CD4-positive, CD25-positive, alpha-beta regulatory T cell (primary cell): ENCODE measurements around the gene DRAXIN. TPM values are rescaled to one million over a fixed set of nuclear protein-coding genes. Genes with fewer than 3 reads are reported as not detected.

Source experiments
- ATAC-seq, 2 donors: fragments of 150-1000 bp; cut with Tn5 transposase; one replicate each; pipeline ENCODE4 v1.10.0; 2021; ENCODE audit warnings: low read depth in 2 of 2, moderate number of reproducible peaks in 2 of 2, moderate library complexity in 1 of 2
- DNase-seq, 3 donors: peaks; one replicate each; pipeline versions ENCODE4 v3.0.0 to v3.0.0-alpha.2; 2012 to 2022; ENCODE audit warnings: mixed read lengths in 1 of 3
- H3K27ac ChIP-seq: one replicate; pipeline ENCODE4 v1.7.0; 2013; ENCODE audit warnings: mild to moderate bottlenecking, low read length; ENCODE audit not compliant: insufficient read depth, poor library complexity, severe bottlenecking
- H3K27me3 ChIP-seq: one replicate; pipeline ENCODE4 v1.7.0; 2013; ENCODE audit warnings: low read length; ENCODE audit not compliant: control insufficient read depth, insufficient read depth
- H3K36me3 ChIP-seq: one replicate; pipeline ENCODE4 v1.7.0; 2013; ENCODE audit warnings: mild to moderate bottlenecking, low read length, moderate library complexity; ENCODE audit not compliant: control insufficient read depth, insufficient read depth
- H3K4me1 ChIP-seq: 2 replicates; pipeline ENCODE4 v1.7.0; 2013; ENCODE audit warnings: mild to moderate bottlenecking, low read length; ENCODE audit not compliant: insufficient read depth, control insufficient read depth, poor library complexity, severe bottlenecking
- H3K4me3 ChIP-seq: one replicate; pipeline ENCODE4 v1.7.0; 2013; ENCODE audit warnings: low read depth, mild to moderate bottlenecking, low read length, moderate library complexity
- H3K9me3 ChIP-seq, 2 experiments: 1 replicate in 1 of 2; 2 replicates in 1 of 2; pipeline ENCODE4 v1.7.0; 2013; ENCODE audit warnings: low read length in 2 of 2, mild to moderate bottlenecking in 1 of 2, moderate library complexity in 1 of 2; ENCODE audit not compliant: control insufficient read depth in 2 of 2
- H3K27ac Mint-ChIP-seq, 3 donors: one replicate each; pipeline ENCODE4 v1.8.0; 2020 to 2022; ENCODE audit warnings: mild to moderate bottlenecking in 3 of 3, mixed read lengths in 3 of 3, moderate library complexity in 2 of 3
- H3K27me3 Mint-ChIP-seq: one replicate; pipeline ENCODE4 v1.8.0; 2022; ENCODE audit warnings: mild to moderate bottlenecking, mixed read lengths
- H3K36me3 Mint-ChIP-seq: one replicate; pipeline ENCODE4 v1.8.0; 2020; ENCODE audit warnings: mixed read lengths
- H3K4me1 Mint-ChIP-seq, 4 donors: one replicate each; pipeline ENCODE4 v1.8.0; 2020 to 2022; ENCODE audit warnings: mixed read lengths in 4 of 4, mild to moderate bottlenecking in 1 of 4
- H3K4me3 Mint-ChIP-seq, 4 donors: one replicate each; pipeline ENCODE4 v1.8.0; 2020 to 2022; ENCODE audit warnings: mild to moderate bottlenecking in 4 of 4, mixed read lengths in 4 of 4, moderate library complexity in 3 of 4
- H3K9me3 Mint-ChIP-seq, 7 donors: one replicate each; pipeline ENCODE4 v1.8.0; 2020 to 2022; ENCODE audit warnings: mixed read lengths in 7 of 7, mild to moderate bottlenecking in 3 of 7, moderate library complexity in 2 of 7
- polyA plus RNA-seq, 4 donors: library from polyadenylated mRNA; unstranded; fragments of 300-500 nt; fragmentation: Illumina TruSeq; gene quantifications; one replicate each; pipeline ENCODE4 v1.2.3, GENCODE V29; 2021
- total RNA-seq: library from RNA; stranded (reverse); gene quantifications from one replicate; pipeline ENCODE4 v1.2.3, GENCODE V29; 2022

DRAXIN gene
- total and polyA plus RNA-seq, 5 donors from 2014 or later: 0.06 to 0.11 TPM; not detected in 3

DNA sequence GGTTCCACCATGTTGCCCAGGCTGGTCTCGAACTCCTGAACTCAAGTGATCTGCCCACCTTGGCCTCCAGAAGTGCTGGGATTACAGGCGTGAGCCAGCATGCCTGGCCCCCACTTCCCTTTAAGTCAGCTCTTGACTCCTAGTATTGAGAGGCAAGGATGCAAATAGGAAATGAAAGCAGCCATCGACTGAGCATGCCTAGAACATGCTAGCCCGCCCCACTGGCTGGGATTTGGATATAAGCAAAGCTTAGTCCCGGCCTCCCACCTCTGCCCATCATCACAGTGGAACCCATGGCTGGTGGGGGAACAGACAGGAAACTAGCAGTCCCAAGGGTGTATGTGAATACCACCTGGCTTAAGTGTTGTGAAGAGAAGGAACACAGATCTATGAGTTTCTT is 80.9 kb downstream of the DRAXIN start:
- no peak overlapping the region for H3K4me3 ChIP-seq

DNA sequence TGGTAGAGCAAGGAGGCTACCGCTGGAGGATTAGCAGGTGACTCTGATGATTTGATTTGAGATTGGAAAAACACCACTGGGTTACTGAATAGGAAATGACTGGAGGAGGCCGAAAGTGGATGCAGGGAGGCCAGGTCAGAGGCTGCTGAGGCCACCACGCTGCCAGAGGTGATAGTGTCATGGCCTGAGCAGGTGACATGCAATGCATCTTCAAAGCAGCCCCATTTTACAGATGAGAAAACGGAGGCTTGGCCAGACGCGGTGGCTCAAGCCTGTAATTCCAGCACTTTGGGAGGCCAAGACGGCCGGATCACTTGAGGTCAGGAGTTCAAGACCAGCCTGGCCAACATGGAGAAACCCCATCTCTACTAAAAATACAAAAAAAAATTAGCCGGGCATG is 83.2 kb downstream of the DRAXIN start:
- no peak overlapping the region for H3K4me3 ChIP-seq
- no peak for DNase-seq

More for the DNA sequence above, 80.9 kb downstream of the DRAXIN start:
- no peak overlapping the region for H3K27ac Mint-ChIP-seq
- no peak for DNase-seq
- H3K9me3 Mint-ChIP-seq: no peaks in the 10 kb centered on the region
- Histone ChIP-seq H3K27ac (no peak overlapping the region), H3K9me3 (no peaks in the 10 kb centered on the region), H3K36me3 (no peaks in the 10 kb centered on the region), H3K4me1 (no peaks in the 10 kb centered on the region), H3K27me3 (no peaks in the 10 kb centered on the region)
- no peaks in the 10 kb centered on the region for H3K4me1 Mint-ChIP-seq
- H3K36me3 Mint-ChIP-seq: no peaks in the 10 kb centered on the region
- H3K27me3 Mint-ChIP-seq: peaks cover 10% of the 10 kb centered on the region
- H3K4me3 Mint-ChIP-seq: no peak overlapping the region
- ATAC-seq: no peak

More for the DNA sequence above, 83.2 kb downstream of the DRAXIN start:
- no peak for ATAC-seq
- Mint-ChIP-seq H3K27me3 (peaks cover 6% of the 10 kb centered on the region), H3K4me1 (no peaks in the 10 kb centered on the region), H3K36me3 (no peaks in the 10 kb centered on the region), H3K27ac (no peak overlapping the region), H3K9me3 (no peaks in the 10 kb centered on the region), H3K4me3 (no peak overlapping the region)
- H3K27me3 ChIP-seq: no peaks in the 10 kb centered on the region
- no peaks in the 10 kb centered on the region for H3K4me1 ChIP-seq
- no peak overlapping the region for H3K27ac ChIP-seq
- H3K9me3 ChIP-seq: no peaks in the 10 kb centered on the region
- no peaks in the 10 kb centered on the region for H3K36me3 ChIP-seq

Other genes with a start within 250 kb of the DRAXIN start
- 1.2 TPM for gene DISP3, start 212.6 kb upstream of the DRAXIN start, total RNA-seq
- gene DISP3, start 212.6 kb upstream of the DRAXIN start, polyA plus RNA-seq: under 1 TPM; 0.12 to 0.33 (median 0.21) TPM
- 2.1 TPM for gene FBXO2, start 37.3 kb upstream of the DRAXIN start, total RNA-seq
- 10 to 100 TPM in 2 of 4 donors, 1 to 10 TPM in 2; 3.9 to 10.6 (median 7.0) TPM for gene FBXO2, start 37.3 kb upstream of the DRAXIN start, polyA plus RNA-seq
- gene FBXO44, start 36.8 kb upstream of the DRAXIN start, total RNA-seq: 43.7 TPM
- gene FBXO44, start 36.8 kb upstream of the DRAXIN start, polyA plus RNA-seq: 1 to 10 TPM; 5.5 to 9.5 (median 7.4) TPM
- 5.9 TPM for gene FBXO6, start 27.5 kb upstream of the DRAXIN start, total RNA-seq
- gene FBXO6, start 27.5 kb upstream of the DRAXIN start, polyA plus RNA-seq: 10 to 100 TPM in 3 of 4 donors, 1 to 10 TPM in 1; 9.4 to 18.4 (median 17.3) TPM
- 28.7 TPM for gene MAD2L2, start 10.6 kb upstream of the DRAXIN start, total RNA-seq
- gene MAD2L2, start 10.6 kb upstream of the DRAXIN start, polyA plus RNA-seq: 10 to 100 TPM; 49.3 to 75.3 (median 55.3) TPM
- 25.2 TPM for gene AGTRAP, start 44.4 kb downstream of the DRAXIN start, total RNA-seq
- 100 to 1,000 TPM in 1 of 4 donors, 10 to 100 TPM in 3; 65.1 to 113 (median 78.0) TPM for gene AGTRAP, start 44.4 kb downstream of the DRAXIN start, polyA plus RNA-seq
- not detected for gene C1orf167, start 70.5 kb downstream of the DRAXIN start, total RNA-seq
- gene C1orf167, start 70.5 kb downstream of the DRAXIN start, polyA plus RNA-seq: 1 to 10 TPM in 2 of 4 donors, under 1 TPM in 1, not detected in 1; 0.61 to 1.3 (median 1.0) TPM
- gene MTHFR, start 114.3 kb downstream of the DRAXIN start, total RNA-seq: 35.0 TPM
- 1 to 10 TPM; 5.6 to 7.6 (median 6.6) TPM for gene MTHFR, start 114.3 kb downstream of the DRAXIN start, polyA plus RNA-seq
- gene CLCN6, start 114.5 kb downstream of the DRAXIN start, total RNA-seq: 13.5 TPM
- gene CLCN6, start 114.5 kb downstream of the DRAXIN start, polyA plus RNA-seq: 1 to 10 TPM; 1.6 to 3.0 (median 2.4) TPM
- not detected for gene NPPA, start 156.1 kb downstream of the DRAXIN start, total RNA-seq
- gene NPPA, start 156.1 kb downstream of the DRAXIN start, polyA plus RNA-seq: not detected
- gene NPPB, start 167.2 kb downstream of the DRAXIN start, total RNA-seq: not detected
- not detected for gene NPPB, start 167.2 kb downstream of the DRAXIN start, polyA plus RNA-seq
- 24.1 TPM for gene KIAA2013, start 234.7 kb downstream of the DRAXIN start, total RNA-seq
- gene KIAA2013, start 234.7 kb downstream of the DRAXIN start, polyA plus RNA-seq: 10 to 100 TPM; 33.6 to 69.2 (median 45.6) TPM
- 2.9 TPM for gene PLOD1, start 243.0 kb downstream of the DRAXIN start, total RNA-seq
- gene PLOD1, start 243.0 kb downstream of the DRAXIN start, polyA plus RNA-seq: 1 to 10 TPM; 2.2 to 6.6 (median 4.7) TPM